GM19395 (cell line): ENCODE data around the gene FCGR1A.
"Not testable (repeated sequence)": the region's sequence is repeated elsewhere in the genome, so short reads cannot be mapped to it uniquely, and the experiment has no call there.

Source experiments
- ATAC-seq: cut with Tn5 transposase; IDR thresholded peaks from one replicate; pipeline ENCODE4 v1.9.1; 2021; ENCODE audit warnings: mild to moderate bottlenecking, moderate library complexity; ENCODE audit not compliant: unreplicated experiment

Gene FCGR1A

DNA sequence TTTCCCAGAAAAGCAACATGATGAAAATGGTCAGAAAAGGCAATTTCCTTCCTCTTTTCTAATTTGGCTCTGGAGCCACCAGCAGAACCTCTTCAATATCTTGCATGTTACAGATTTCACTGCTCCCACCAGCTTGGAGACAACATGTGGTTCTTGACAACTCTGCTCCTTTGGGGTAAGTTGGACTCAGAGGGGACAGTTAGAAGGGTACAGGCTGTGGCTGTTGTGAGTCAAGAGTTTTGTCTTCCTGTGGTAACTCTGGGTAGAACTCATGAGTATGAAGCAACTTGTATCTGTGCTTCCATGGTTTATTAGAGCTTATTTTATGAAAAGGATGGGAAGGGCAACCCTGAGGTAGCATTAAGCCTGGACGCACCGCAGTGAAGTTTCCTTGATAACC lies at the start of gene FCGR1A:
TSS of gene FCGR1A (plus strand) at position 95 of the 400 bp plus-strand sequence. CDS start at position 145, 50 bp downstream.
- not testable (repeated sequence) for ATAC-seq

- not testable (repeated sequence) for ATAC-seq
Observed at GRCh38 chr1:149732781-149733180, 49.7 kb upstream of the FCGR1A start.

- not testable (repeated sequence) for ATAC-seq
Observed at GRCh38 chr1:149734692-149735091, 47.8 kb upstream of the FCGR1A start.

GRCh38 chr1:149740148-149740581 lies 42.3 kb upstream of the FCGR1A start:
- peak; percentile 75 for ATAC-seq

DNA sequence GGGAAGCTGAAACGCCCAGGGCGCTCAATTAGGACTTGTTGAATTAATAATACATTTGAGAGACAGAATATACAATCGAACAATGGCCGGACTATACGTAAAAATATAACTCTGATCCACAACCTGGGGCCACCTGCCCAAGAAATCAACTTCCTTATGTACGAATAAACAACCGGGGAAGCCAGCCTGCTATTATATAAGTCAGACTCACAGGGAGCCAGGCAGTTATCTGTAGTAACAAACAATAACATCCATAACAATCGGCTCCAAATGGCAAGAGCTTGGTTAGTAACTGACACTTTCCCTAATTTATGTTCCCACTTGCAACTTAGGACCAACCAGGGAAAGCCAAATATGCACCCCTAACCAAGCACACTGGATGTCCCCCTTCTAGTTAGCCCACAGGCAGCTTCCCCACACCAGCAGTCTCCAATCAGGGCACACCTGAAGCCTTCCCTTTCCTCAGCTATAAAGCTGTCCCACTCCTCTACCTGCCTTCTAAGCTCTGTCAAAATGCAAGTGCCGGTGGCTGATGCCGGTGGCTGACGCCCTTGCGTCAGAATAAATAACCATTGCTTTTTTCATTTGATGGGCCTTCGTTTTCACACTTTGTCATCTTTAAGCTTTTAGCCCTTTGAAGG lies 41.8 kb upstream of the FCGR1A start:
- ATAC-seq: not testable (repeated sequence)

DNA sequence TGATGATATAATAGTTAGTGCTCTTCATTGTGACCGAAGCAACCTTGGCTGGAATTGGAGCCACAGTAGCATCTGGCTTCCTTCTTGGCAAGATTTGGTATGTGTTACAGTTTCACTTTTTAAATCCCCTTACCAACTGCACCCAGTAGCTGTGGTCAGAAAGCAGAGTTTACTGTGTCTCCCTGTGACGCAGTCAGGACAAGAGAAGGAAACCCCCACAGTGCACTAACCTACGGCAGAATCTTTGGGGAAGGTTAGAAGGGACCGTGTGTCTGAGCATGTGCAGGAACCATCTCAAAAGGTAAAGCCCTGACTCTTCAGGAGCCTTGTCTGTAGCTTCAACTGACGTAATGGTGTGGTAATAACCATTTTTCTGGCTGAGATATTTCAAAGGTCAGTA lies 40.6 kb upstream of the FCGR1A start:
- not testable (repeated sequence) for ATAC-seq

GRCh38 chr1:149746463-149747356 lies 35.8 kb upstream of the FCGR1A start:
- ATAC-seq: not testable (repeated sequence)

- not testable (repeated sequence) for ATAC-seq
Observed at GRCh38 chr1:149747359-149748143, 34.9 kb upstream of the FCGR1A start.

DNA sequence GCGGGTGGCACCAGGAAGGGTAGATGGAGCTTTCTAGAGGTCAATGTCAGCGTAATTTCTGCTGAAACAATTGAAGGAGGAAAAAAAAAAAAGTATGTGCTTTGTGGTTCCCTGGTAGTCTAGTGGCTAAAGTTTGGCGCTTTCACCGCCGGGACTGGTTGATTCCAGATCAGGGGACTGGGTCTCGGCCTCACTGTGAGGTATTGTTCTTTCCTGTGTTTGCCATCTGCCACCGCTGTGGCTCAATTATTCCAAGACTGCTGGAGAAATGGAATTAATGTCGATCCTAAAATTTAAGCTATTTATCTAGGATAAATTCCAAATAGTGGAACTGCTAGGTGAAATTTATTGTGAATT lies 34.4 kb upstream of the FCGR1A start:
- ATAC-seq: not testable (repeated sequence)

- not testable (repeated sequence) for ATAC-seq
Observed at GRCh38 chr1:149750562-149750961, 31.9 kb upstream of the FCGR1A start.

GRCh38 chr1:149752186-149752585 lies 30.3 kb upstream of the FCGR1A start:
- not testable (repeated sequence) for ATAC-seq

GRCh38 chr1:149753466-149753865 lies 29.0 kb upstream of the FCGR1A start:
- not testable (repeated sequence) for ATAC-seq

- not testable (repeated sequence) for ATAC-seq
Observed at GRCh38 chr1:149755294-149755693, 27.2 kb upstream of the FCGR1A start.

DNA sequence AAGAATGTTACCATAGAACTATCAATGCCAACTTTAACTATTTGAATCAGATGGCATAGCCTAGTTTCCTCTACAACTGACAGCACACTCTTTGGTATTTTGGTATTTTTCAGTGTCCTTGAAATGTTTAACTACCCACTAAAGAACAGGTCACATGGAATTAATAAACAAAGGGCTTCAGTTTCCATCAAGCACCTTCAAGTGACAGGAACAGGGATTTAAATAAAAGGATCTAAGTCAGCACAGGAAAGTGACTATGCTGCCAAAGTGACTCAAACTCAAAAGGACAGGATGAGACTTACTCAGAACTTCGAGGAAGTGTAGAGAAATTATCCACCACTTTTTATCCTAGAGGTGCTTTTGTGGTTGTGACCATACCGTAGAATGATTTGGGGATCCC lies 20.2 kb upstream of the FCGR1A start:
- ATAC-seq: not testable (repeated sequence)

GRCh38 chr1:149764087-149764800 lies 18.2 kb upstream of the FCGR1A start:
- ATAC-seq: not testable (repeated sequence)

- ATAC-seq: not testable (repeated sequence)
Observed at GRCh38 chr1:149766241-149766640, 16.3 kb upstream of the FCGR1A start.

DNA sequence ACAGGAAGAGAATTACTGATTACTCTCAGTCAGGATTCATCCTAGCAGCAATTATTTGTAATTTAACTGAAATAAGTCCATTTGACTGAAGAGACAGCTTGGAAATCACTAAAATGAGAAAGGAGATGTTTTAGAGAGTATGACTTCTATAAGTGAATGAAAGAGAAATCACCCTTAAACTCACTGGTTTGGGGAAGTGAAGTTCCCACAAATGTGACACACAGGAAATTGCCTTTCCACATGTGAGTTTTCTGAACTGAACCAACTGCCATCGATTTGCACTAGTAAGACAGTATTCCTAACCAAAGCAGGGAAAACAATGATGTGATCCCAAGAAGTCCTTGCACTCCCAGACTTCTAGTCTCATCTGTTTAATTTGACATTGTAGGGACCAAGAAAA lies 13.3 kb upstream of the FCGR1A start:
- not testable (repeated sequence) for ATAC-seq

DNA sequence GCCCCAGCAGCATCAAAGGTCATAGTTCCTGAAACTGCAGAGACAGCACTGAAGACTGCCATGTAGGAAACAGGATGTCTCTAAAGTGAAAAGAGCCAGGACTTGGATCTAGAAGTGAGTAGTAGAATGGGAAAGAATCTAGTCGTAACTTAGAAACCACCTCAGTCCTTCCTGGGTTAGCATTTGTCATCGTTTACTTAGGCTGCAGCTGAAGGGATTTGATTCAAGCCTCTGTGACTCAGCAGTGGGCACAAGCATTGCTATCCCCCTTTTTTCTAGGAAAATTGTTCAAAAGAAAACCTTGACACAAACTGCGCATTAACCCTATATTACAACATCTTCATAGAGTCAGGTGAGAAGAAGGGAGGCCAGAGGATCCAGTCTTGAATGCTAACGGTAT lies 11.8 kb upstream of the FCGR1A start:
- ATAC-seq: not testable (repeated sequence)

DNA sequence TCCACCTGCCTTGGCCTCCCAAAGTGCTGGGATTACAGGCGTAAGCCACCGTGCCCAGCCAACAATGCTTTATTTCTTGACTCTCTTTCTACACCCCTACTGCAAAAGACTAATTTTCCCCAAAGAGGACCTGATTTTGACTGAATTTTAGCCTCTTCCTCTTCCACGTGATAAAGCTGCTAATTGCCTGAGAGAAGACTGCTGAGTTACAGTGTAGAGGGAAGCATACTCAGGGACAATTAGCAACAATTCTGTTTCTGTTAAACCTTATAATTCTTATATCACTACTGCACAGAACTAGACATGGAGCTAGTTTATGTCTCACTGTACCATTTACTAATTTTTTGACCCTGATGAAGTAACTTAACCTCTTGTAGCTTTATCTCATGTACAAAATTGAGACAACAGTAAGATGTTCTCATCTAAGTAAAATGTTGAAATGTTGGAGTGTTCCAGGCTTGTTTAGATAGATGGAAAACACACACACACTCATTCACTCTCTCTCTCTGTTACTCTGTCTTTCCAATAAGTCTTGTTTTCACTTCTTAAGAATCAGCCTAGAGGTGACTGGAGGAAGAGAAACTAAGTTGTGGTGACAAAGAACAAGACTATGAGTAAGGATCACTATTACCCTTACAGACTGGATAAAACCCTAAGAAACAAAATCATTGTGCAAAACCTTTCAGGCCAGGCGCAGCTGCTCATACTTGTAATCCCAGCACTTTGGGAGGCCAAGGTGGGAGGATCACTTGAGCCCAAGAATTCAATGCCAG lies 10.7 kb upstream of the FCGR1A start:
- peak; percentile 99 for ATAC-seq
